HepG2 (cell line): ENCODE results near the gene RRAD.

Source experiments
- ATF2 ChIP-seq: sonication (generic); formaldehyde crosslinking; IDR thresholded peaks from 2 replicates; pipeline ENCODE4 v1.4.0; 2020; ENCODE audit warnings: missing genetic modification reagents
- CEBPB ChIP-seq: IDR thresholded peaks from 2 replicates; pipeline ENCODE4 v1.6.1; 2011; ENCODE audit warnings: low read depth, low read length, improper control_type of control experiment, borderline replicate concordance
- MAX ChIP-seq: IDR thresholded peaks from 2 replicates; pipeline ENCODE4 v1.6.1; 2012; ENCODE audit warnings: inconsistent platforms
- RAD51 ChIP-seq: fragments of 450-650 bp; IDR thresholded peaks from 2 replicates; pipeline ENCODE4 v1.6.1; 2016; ENCODE audit warnings: borderline replicate concordance
- SKI ChIP-seq: fragments of 450-650 bp; IDR thresholded peaks from one replicate; pipeline ENCODE4 v1.6.1; 2018; ENCODE audit warnings: mild to moderate bottlenecking; ENCODE audit not compliant: partially characterized antibody
- SMC3 ChIP-seq: IDR thresholded peaks from 2 replicates; pipeline ENCODE4 v1.6.1; 2011; ENCODE audit warnings: low read length, improper control_type of control experiment
- SP1 ChIP-seq, 2 experiments: fragments of 450-650 bp in 1 of 2; sonication (generic) in 1 of 2; formaldehyde crosslinking in 1 of 2; IDR thresholded peaks; 2 replicates each; pipeline versions ENCODE4 v1.4.0 to v1.6.1; 2016 to 2020; ENCODE audit warnings: missing genetic modification reagents in 1 of 2
- SRSF9 ChIP-seq: fragments of 200-400 bp; formaldehyde crosslinking; IDR thresholded peaks from 2 replicates; pipeline ENCODE4 v1.6.1; 2018; ENCODE audit warnings: borderline replicate concordance, mild to moderate bottlenecking, low read depth, low read length; ENCODE audit not compliant: insufficient read depth, poor library complexity, severe bottlenecking
- ZSCAN22 ChIP-seq: sonication (generic); formaldehyde crosslinking; IDR thresholded peaks from 2 replicates; pipeline ENCODE4 v1.4.0; 2020; ENCODE audit warnings: mild to moderate bottlenecking, missing genetic modification reagents

GRCh38 chr16:66899310-66899944 is 25.9 kb downstream of the RRAD start:
- TF ChIP-seq CEBPB (peak; percentile 88), SKI (no peak), SP1 (IDR thresholded peaks at IDR 0.05) (no peak), SP1 (CRISPR knock-in tag; IDR thresholded peaks at IDR 0.05) (no peak), SRSF9 (no peak), SMC3 (no peak; the same call in 1 of the 2 replicates), ZSCAN22 (CRISPR knock-in tag) (no peak), ATF2 (CRISPR knock-in tag) (no peak), RAD51 (no peak), MAX (no peak)
